GM12865 (cell line): Measurements from ENCODE around the gene NKRF.
A peak's percentile ranks its signal among the peaks of the same experiment; 100 is the strongest.

ENCODE experiments used
- DNase-seq: peaks from one replicate; pipeline ENCODE4 v3.0.0; 2010; ENCODE audit warnings: low read depth
- H3K4me3 ChIP-seq: 2 replicates; pipeline ENCODE4 v1.5.1; 2011; ENCODE audit warnings: mild to moderate bottlenecking, low read depth, low read length, control low read depth
- TF ChIP-seq, protein P1 (sequence below): IDR thresholded peaks from 2 replicates; pipeline ENCODE4 v1.5.1; 2011; ENCODE audit warnings: low read length, control low read depth, low read depth, inconsistent platforms; ENCODE audit not compliant: insufficient read depth; ENCODE audit errors: missing control alignments

The NKRF gene

DNA sequence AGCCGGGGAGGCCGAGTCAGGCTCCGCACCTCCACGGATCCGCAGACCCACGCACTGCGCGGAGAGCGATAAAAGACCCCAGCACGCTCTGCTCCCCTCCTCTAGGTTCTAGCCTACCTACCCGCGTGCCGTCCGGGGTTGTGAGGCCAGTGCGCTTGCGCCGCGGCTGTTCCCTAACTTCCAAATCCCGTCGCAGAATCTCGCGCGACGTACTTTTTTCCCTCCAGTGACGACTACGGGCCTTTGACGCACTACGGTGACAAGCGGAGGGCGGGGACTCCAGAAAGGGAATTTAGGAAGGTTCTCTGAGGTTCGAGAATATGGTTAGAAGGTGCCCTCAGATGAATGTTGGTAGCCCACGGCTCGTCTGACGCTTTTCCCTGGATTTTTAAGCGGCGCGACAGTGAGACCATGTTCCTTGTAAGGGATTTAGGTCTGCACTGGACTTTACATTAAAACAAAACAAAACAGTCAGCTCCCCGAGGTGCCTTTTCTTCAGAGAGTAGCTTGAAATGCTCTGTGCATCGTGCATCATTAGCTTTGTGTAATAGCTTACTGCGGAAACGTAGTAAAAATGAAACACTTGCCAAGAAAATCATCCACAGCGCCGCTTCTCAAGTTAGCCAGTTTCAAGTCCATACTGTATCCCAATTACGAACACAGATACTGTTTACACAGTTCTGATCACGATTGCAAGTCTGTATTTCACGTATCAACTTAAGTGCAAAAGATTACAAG, at the start of gene NKRF:
Gene NKRF (minus strand): TSS at position 145 of the 738 bp plus-strand sequence.
- H3K4me3 ChIP-seq = peak within 1 kb of the TSS; percentile 79
- DNase-seq = peak; percentile 94
- TF ChIP-seq, protein P1, sequence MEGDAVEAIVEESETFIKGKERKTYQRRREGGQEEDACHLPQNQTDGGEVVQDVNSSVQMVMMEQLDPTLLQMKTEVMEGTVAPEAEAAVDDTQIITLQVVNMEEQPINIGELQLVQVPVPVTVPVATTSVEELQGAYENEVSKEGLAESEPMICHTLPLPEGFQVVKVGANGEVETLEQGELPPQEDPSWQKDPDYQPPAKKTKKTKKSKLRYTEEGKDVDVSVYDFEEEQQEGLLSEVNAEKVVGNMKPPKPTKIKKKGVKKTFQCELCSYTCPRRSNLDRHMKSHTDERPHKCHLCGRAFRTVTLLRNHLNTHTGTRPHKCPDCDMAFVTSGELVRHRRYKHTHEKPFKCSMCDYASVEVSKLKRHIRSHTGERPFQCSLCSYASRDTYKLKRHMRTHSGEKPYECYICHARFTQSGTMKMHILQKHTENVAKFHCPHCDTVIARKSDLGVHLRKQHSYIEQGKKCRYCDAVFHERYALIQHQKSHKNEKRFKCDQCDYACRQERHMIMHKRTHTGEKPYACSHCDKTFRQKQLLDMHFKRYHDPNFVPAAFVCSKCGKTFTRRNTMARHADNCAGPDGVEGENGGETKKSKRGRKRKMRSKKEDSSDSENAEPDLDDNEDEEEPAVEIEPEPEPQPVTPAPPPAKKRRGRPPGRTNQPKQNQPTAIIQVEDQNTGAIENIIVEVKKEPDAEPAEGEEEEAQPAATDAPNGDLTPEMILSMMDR = no peak

DNA sequence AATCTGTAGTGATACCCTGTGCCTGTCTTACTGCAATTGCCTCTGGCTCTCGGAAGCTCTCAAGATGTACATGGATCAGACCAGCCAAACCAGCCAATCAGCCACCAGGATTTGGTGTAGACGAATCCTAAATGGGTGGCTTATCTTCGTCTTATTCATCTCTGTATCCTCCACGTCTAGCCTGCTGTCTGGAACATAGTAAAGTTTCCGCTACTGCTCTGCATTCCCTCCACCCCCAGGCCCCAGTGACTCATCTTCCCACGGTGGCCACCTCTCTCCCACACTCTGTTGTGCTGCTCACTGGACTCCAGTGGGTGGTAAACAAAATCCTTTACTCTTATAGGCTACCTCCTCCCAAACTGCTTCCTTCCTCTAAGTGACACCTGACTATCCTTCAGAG, 48.9 kb upstream of the NKRF start:
- DNase-seq = peak; percentile 44
- no peak overlapping the region for H3K4me3 ChIP-seq
- TF ChIP-seq, protein P1 = no peak

DNA sequence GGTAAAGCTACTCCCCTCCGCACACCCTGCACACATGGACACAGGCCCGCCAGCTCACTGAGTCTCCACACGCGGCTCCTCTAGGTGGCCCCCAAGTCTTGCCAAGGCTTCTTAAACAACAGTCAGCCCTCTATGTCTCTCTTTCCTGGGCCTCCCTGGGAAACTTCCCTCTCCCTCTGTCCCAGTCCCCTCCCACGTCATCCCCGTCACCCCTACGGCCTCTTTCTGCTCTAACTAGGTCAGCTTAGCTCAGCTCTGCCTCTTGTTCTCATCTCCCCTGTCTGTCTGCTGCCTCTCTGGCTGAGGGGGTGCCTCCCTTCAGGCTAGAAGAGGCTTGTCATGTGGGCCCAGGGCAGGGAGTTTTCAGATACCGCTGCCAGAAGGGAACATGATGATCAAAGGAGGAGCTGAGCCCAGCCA, 47.9 kb upstream of the NKRF start:
- DNase-seq = no peak
- TF ChIP-seq, protein P1 = no peak

DNA sequence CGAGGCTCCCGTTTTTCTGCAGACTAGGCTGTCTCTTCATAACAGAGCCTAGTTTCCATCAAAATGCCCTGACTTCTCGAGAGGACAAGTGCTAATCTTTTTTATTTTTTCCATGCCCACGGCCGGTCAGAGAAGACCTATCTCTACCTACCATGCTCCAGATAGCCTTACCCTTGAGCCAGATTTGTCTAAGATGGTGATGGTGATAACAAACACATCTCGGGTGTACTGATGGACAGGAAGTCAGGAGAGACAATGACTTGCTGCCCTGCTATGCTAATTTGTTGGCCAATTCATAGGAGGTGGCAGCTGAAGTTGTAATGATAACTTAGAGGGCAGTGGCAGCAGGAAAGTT, 42.2 kb upstream of the NKRF start:
- no peak overlapping the region for H3K4me3 ChIP-seq
- TF ChIP-seq, protein P1 = no peak
- DNase-seq = no peak

More for the DNA sequence above, 47.9 kb upstream of the NKRF start:
- no peak overlapping the region for H3K4me3 ChIP-seq

DNA sequence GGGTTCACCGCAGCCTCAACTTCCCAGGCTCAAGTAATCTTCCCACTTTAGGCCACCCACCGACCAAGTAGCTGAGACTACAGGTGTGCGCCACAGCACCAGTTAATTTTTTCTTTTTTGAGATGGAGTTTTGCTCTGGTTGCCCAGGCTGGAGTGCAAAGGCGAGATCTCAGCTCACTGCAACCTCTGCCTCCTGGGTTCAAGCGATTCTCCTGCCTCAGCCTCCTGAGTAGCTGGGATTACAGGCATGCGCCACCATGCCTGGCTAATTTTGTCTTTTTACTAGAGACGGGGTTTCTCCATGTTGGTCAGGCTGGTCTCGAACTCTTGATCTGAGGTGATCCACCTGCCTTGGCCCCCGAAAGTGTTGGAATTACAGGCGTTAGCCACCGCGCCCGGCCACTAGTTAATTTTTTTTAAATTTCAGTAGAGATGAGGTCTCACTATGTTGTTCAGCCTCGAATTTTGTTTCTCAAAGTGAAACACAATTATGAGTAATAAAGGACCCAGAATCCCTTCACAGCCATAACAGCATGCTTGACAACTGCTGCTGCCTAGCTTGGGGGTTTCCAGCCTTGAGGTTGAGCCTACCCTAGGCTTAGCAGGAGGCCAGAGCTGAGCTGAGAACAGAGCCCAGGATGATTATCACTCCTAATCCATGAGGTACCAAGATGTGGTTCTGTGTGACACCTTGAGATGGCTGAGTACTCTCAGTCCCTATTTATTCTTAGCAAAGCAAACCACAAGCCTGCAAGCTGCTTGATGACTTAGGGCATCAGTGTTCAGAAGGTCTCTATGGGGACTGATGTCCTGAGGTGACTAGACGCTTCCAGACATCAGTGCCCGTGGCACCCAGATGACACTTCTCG, 41.6 kb upstream of the NKRF start:
- DNase-seq = peak; percentile 94
- no peak overlapping the region for H3K4me3 ChIP-seq
- TF ChIP-seq, protein P1 = no peak

DNA sequence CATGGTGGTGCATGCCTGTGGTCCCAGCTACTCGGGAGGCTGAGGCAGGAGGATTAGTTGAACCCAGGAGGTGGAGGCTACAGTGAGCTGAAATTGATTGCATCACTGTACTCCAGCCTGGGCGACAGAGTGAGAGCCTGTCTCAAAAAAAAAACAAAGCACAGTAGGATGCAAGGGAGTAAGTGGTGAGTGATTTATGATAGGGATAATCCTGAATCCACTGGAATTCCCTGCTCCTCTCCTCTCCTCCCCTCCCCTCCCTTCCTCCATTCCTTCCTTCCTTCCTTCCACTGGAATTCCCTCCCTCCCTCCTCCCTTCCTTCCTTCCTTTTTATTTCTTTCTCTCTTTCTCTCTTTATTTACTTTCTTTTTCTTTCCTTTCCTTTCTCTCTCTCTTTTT, 40.9 kb upstream of the NKRF start:
- no peak overlapping the region for H3K4me3 ChIP-seq
- no peak for DNase-seq
- TF ChIP-seq, protein P1 = no peak

DNA sequence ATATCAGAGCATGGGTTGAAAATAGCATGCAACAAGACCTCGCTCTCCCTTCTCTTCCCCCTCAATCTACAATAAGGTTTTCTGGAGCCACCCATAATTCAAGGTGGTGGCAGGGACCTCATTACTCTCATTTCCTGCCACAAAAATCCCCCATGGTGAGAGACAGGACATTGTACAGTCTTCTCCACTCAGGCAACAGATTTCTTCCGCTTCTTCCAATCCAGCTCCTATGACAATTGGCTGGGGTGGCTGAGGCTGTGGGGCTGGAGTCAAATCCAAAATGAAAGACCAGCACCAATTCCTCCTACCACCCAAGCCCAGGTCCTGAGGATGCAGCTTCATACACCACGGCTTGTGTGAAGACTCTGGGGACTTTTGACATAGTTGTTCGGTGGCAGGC, 40.3 kb upstream of the NKRF start:
- no peak overlapping the region for H3K4me3 ChIP-seq
- DNase-seq = peak; percentile 45
- TF ChIP-seq, protein P1 = no peak
